Activated T-cell treated with anti-CD3 and anti-CD28 coated beads for 1 hour (primary cell): ENCODE measurements around the gene HACL1.
A peak's percentile ranks its signal among the peaks of the same experiment; 100 is the strongest.
"Not testable (repeated sequence)": the region's sequence is repeated elsewhere in the genome, so short reads cannot be mapped to it uniquely, and the experiment has no call there.

Experiments
- DNase-seq: peaks from one replicate; pipeline ENCODE4 v3.0.0-alpha.2; 2020; ENCODE audit warnings: low read depth

HACL1 gene

DNA sequence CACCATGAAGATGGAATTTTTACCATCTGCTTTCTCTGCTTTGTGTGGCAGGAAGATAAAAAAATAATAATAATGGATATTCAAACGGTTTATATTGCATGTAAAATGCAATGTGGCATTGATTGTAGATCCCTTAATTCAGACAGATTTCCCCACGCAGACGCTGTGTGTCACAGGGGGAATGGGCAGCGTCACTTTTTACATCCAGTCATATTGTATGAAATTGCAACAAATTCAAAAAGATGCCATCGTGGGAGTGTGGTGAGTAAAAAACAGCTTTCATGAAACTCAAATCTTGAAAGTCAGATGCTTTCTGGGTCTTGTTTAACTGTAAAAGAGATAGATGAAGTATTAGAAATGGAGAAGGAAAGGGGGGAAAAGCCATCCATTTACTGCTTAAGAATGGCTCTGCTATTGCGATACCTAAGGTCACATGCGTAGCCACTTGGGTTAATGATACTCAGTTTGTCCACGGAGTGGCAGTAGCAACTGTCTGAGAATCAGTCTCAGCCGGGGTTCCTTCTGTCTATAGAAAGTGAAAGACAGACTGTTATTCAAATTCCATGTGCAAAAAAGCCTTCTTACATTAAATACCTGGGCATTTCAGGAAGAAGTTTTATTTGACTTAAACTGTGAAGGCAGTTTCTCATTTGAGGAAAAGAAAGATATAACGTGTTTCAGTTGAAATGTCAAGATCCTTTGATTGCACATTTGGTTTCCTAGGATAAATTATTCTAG lies 28.7 kb upstream of the HACL1 start:
- peak; percentile 24 for DNase-seq

- no peak for DNase-seq
Observed at GRCh38 chr3:15628967-15629366, 27.6 kb upstream of the HACL1 start.

- DNase-seq: no peak
Observed at GRCh38 chr3:15623535-15624440, 22.4 kb upstream of the HACL1 start.

GRCh38 chr3:15619659-15620464 lies 18.5 kb upstream of the HACL1 start:
- DNase-seq: not testable (repeated sequence)

- DNase-seq: no peak
Observed at GRCh38 chr3:15616053-15616452, 14.7 kb upstream of the HACL1 start.

DNA sequence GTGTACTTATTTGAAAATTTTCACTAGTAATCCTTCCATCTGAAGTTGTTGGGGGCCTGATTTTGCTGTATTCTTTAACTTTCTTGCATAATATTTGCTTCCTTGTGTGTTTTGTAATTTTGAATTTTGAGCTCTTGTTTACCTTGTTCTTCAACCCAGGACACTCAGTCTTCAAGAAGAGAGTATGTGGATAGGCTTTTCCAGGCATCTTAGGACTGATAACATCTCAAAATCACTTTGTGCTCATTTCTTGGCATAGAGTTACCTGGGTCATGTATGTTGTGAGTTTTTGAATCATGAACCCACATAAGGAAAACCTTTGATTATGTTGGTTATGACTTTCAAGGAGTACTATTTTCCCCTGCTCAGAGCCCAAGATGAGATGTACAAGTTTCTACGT lies 13.6 kb upstream of the HACL1 start:
- no peak for DNase-seq

DNA sequence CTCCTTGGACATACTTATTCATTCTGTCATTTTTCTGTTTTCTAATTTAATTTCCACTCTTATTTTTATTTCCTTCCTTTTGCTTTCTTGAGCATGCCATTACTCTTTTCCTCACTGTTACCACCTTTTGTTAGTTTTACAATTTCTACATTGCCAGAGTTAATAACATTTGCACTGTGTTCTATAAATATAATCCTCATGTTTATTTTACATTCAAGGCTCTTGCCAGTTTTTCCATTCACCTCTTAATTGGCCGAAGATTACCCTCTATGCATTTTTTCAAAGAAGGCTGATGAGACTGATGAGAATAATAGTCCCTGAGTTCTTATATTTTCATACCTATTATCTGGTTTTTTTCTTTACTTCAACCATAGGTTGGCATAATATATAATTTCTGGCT lies 10.6 kb upstream of the HACL1 start:
- DNase-seq: no peak

- DNase-seq: no peak
Observed at GRCh38 chr3:15611018-15611417, 9.6 kb upstream of the HACL1 start.

DNA sequence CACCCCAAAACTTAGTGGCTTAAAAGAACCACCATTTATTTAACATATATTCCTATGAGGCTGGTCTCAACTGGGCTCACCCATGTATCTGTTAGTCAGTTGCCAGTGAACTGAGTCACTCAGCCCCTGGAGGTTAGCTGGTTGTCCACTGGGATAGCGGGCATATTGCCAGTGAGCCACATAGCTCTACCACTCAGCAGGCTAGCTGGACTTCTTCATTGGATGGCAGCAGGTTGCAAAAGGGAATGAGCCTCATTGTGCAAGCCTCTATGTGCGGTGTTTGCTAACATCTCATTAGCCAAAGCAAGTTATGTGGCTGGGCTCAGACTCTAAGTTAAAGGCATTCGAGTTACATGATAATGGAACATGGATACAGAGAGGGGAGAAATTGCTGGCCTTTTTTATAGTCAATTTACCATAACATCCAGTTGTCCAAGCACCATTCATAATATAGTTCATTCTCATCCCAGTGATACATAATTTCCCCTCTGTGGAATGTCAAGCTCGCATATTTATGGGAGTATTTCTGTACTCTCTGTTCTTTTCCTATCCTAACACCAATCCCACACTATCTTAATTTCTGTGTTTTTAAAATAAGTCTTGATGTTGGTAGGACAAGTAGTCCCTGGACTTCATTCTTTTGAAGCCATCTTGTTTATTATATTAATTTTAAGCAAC lies 8.9 kb upstream of the HACL1 start:
- no peak for DNase-seq

DNA sequence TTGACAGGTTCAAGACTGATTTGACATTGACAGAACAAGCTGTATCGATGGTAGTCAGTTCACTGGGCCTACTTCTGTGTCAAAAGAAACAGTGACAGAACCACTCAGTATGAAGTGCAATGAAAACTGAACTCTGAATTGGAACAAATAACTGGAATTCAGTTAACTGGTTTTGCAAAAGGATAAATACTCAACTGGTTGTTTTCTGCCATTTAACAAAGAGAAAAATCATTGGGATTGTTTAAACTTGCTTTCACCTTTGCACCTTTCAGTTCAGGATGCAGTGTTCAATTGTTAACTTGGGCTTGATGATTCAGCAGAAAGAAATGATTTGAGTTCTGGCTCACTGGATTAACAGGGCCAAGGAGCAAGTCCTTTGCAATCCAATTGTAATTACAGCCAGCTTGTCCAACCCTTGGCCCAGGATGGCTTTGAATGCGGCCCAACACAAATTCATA lies 5.1 kb upstream of the HACL1 start:
- DNase-seq: no peak

DNA sequence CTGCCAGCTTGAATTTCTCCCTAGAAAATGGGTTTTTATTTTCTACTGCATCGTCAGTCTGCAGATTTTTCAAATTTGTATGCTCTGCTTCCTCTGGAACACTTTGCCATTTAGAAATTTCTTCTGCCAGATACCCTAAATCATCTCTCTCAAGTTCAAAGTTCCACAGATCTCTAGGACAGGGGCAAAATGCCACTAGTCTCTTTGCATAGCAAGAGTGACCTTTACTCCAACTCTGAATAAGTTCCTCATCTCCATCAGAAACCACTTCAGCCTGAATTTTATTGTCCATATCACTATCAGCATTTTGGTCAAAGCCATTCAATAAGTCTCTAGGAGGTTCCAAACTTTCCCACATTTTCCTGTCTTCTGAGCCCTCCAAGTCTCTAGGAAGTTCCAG lies 3.2 kb upstream of the HACL1 start:
- not testable (repeated sequence) for DNase-seq

GRCh38 chr3:15602816-15603215 lies 1.4 kb upstream of the HACL1 start:
- DNase-seq: not testable (repeated sequence)

GRCh38 chr3:15602146-15602536 lies 772 bp upstream of the HACL1 start:
- DNase-seq: no peak

DNA sequence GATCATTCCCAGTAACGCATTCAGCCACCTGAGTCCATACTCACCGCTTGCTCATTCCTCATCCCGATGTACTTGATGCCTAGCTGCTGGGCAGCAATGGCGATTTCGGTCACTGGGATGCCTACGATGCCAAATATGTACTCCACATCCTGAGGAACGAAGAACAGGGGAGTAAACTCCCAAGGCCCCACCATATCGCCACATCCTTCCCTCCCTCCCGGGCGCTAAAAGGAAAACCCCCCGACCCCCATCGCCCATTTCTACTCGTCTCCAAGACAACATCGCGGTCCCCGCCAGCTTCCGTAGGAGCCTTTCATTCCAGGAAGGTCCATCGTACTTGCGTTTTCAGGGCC lies 347 bp downstream of the HACL1 start:
- DNase-seq: no peak

GRCh38 chr3:15595955-15596354 lies 5.4 kb downstream of the HACL1 start:
- DNase-seq: no peak

DNA sequence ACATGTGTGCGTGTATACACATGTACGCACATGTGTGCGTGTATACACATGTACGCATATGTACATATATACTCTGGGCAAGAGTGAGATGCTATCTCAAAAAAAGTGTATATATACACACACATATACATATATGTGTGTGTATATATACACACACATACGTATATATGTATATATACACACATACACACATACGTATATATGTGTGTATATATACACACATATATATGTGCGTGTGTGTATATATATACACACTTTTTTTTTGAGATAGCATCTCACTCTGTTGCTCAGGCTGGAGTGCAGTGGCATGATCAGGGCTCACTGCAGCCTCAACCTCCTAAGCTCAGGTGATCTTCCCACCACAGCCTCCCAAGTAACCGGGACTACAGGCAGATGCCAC lies 8.4 kb downstream of the HACL1 start:
- no peak for DNase-seq

- no peak for DNase-seq
Observed at GRCh38 chr3:15591928-15592327, 9.4 kb downstream of the HACL1 start.

DNA sequence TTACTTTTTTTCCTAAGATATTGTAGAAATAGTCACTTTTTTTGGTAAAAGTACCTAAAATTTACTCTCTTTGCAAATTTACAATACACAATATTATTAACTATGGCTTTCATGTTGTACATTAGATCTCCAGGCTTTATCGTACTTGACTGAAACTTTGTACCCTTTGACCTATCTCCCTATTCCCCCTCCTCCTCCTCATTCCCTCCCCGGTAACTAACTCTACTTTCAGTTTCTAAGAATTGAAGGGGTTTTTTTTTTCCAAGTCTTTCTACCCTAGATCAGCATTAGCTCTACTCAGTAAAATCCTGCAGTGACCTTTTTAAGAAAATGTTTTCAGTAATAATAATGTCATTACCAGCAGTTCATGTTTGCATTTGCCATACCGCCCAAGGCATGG lies 10.1 kb downstream of the HACL1 start:
- DNase-seq: no peak

DNA sequence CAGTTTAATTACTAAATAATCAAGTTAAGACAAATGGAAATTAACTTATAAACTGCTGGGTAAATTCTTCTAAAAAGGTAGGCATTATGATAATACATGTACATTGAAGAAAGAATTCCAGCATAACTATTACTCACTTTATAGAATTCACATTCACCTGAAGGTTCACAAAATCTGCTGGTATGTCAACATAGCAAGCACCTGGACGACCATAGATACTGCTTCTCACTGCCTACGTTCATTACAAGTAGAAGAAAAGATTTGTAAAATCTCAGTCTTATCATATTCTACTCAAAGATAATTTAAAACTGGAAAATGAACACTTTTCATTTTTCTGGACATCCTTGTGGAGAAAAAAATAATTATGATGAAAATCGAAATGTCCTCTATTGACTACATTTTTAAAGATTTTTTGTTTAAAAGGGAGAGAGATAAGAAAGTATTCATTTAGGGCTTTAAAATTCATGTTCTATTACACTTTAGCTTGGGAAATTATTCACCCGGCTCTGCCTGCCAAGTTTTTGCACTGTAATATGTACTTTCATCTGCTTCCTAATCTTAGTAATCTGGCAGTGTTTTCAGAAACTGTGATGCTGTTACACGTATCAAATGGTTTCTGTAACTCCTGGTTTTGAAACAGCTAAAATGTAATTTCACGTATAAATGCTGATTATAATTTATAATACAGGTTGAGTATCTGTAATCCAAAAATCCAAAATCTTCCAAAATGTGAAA lies 16.1 kb downstream of the HACL1 start:
- no peak for DNase-seq

DNA sequence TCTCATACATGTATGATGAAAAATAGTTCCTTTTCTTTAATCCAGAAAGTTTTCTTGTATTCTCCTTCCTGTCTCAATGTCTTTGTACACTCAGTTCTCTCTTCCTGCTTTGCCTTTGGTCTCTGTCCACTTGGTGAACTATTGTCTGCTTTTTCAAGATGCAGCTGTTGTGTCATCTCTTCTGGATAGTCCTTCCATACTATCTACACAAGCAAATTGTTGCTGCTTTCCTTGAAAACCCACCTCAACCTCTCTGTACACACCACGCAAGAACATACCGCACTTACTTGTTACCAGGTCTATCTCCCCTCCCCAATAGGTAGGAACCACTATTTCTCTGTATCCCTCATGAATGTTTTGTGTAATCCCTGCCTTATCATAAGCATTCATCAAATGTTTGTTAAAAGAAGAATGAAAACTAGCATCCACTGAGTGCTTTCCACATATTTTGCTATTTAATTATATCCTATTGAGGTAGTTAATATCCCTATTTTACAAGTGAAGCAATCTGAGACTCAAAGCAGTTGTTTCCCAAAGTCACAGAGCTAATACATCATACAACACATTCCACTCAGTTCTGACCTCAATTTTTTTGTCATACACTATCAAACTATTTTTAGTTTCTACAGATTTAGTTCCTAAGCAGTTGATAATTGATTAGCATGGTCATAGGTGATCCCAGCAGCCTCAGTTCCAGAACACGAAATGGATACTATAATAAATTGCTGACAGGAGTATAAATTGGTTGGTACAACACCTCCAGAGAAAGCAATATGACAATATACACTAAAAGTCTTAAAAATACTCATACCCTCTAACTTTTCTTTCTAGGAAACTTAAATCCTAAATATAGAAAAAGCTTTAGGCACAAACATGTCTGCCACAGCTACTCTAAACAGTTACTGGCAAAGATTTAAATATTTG lies 19.6 kb downstream of the HACL1 start:
- no peak for DNase-seq
